IMR-90 (cell line): ENCODE data around the gene NCAM1. TPM values are rescaled to one million over a fixed set of nuclear protein-coding genes. Genes with fewer than 3 reads are reported as not detected.

Experiments used
- ATAC-seq: fragments of 200-7000 bp; cut with Tn5 transposase; 2 replicates; pipeline ENCODE4 v1.9.1; 2020; ENCODE audit warnings: low read depth, mild to moderate bottlenecking, moderate library complexity
- BruUV-seq: library from RNA; stranded (reverse); fragments of 400-500 nt; replicated peaks from 2 replicates; lab custom pipeline; 2021; lab: Mats Ljungman, UMichigan
- CTCF ChIA-PET: fragments of 300-600 bp; formaldehyde crosslinking; extraction: SDS; loops from one replicate; lab custom pipeline; 2021; ENCODE audit warnings: antibody characterized with exemption; lab: Yijun Ruan, JAX
- POLR2A ChIA-PET: fragments of 300-600 bp; sonication (Branson Sonifier 250); formaldehyde crosslinking; loops from one replicate; lab custom pipeline; 2022; ENCODE audit warnings: antibody characterized with exemption; ENCODE audit not compliant: unreplicated experiment; lab: Charles Lee
- DNase-seq: peaks from one replicate; pipeline ENCODE4 v3.0.0; 2013
- H2AFZ ChIP-seq: replicated peaks from 2 replicates; pipeline ENCODE3; 2013; ENCODE audit warnings: low read length, mild to moderate bottlenecking; ENCODE audit not compliant: poor library complexity
- H2AK5ac ChIP-seq: 2 replicates; pipeline ENCODE4 v1.6.1; 2013; ENCODE audit warnings: low read depth, low read length, inconsistent platforms
- H2AK9ac ChIP-seq: replicated peaks from 2 replicates; pipeline ENCODE3; 2013; ENCODE audit warnings: mild to moderate bottlenecking, low read depth, low read length, moderate library complexity; ENCODE audit not compliant: poor library complexity
- H2BK120ac ChIP-seq: 2 replicates; pipeline ENCODE4 v1.6.1; 2013; ENCODE audit warnings: low read depth, low read length, inconsistent platforms
- H2BK15ac ChIP-seq: 3 replicates; pipeline ENCODE4 v1.6.1; 2013; ENCODE audit warnings: low read depth, low read length, inconsistent platforms
- H2BK20ac ChIP-seq: 2 replicates; pipeline ENCODE4 v1.6.1; 2013; ENCODE audit warnings: low read depth, mild to moderate bottlenecking, inconsistent platforms, low read length, moderate library complexity
- H2BK5ac ChIP-seq: 2 replicates; pipeline ENCODE4 v1.6.1; 2013; ENCODE audit warnings: mild to moderate bottlenecking, low read depth, low read length, inconsistent platforms; ENCODE audit not compliant: poor library complexity, severe bottlenecking
- H3K14ac ChIP-seq: replicated peaks from 2 replicates; pipeline ENCODE4 v1.6.1; 2013; ENCODE audit warnings: low read depth, low read length, inconsistent platforms
- H3K18ac ChIP-seq: 2 replicates; pipeline ENCODE4 v1.6.1; 2013; ENCODE audit warnings: low read depth, low read length, control low read depth
- H3K23ac ChIP-seq: 2 replicates; pipeline ENCODE4 v1.6.1; 2013; ENCODE audit warnings: low read depth, low read length, inconsistent platforms
- H3K27ac ChIP-seq: 2 replicates; pipeline ENCODE4 v1.5.1; 2013; ENCODE audit warnings: mild to moderate bottlenecking, control low read depth, low read length; ENCODE audit not compliant: insufficient read depth
- H3K27me3 ChIP-seq: 2 replicates; pipeline ENCODE4 v1.6.1; 2013; ENCODE audit warnings: low read length; ENCODE audit not compliant: control insufficient read depth, insufficient read depth
- H3K36me3 ChIP-seq: 2 replicates; pipeline ENCODE4 v1.6.1; 2013; ENCODE audit warnings: low read length, mixed read lengths; ENCODE audit not compliant: control insufficient read depth, insufficient read depth
- H3K4ac ChIP-seq: 2 replicates; pipeline ENCODE4 v1.6.1; 2013; ENCODE audit warnings: low read depth, low read length, inconsistent platforms
- H3K4me1 ChIP-seq: 2 replicates; pipeline ENCODE4 v1.6.1; 2013; ENCODE audit warnings: low read length, mixed read lengths; ENCODE audit not compliant: control insufficient read depth, insufficient read depth
- H3K4me2 ChIP-seq: 2 replicates; pipeline ENCODE4 v1.6.1; 2013; ENCODE audit warnings: low read depth, mild to moderate bottlenecking, control low read depth, low read length, moderate library complexity
- H3K4me3 ChIP-seq: 2 replicates; pipeline ENCODE4 v1.5.1; 2013; ENCODE audit warnings: low read depth, mild to moderate bottlenecking, control low read depth, low read length, moderate library complexity; ENCODE audit not compliant: insufficient read depth
- H3K56ac ChIP-seq: 2 replicates; pipeline ENCODE4 v1.6.1; 2013; ENCODE audit warnings: low read length, inconsistent platforms; ENCODE audit not compliant: insufficient read depth; ENCODE audit errors: extremely low read depth
- H3K79me1 ChIP-seq, 2 experiments: 2 replicates each; pipeline ENCODE4 v1.6.1; 2013; ENCODE audit warnings: low read length in 2 of 2, inconsistent platforms in 1 of 2, low read depth in 1 of 2
- H3K9ac ChIP-seq: 2 replicates; pipeline ENCODE4 v1.6.1; 2013; ENCODE audit warnings: low read depth, low read length, control low read depth
- H3K9me1 ChIP-seq: 2 replicates; pipeline ENCODE4 v1.6.1; 2013; ENCODE audit warnings: low read length, inconsistent platforms; ENCODE audit not compliant: insufficient read depth
- H3K9me3 ChIP-seq: 2 replicates; pipeline ENCODE4 v1.6.1; 2013; ENCODE audit warnings: low read length; ENCODE audit not compliant: control insufficient read depth, insufficient read depth
- H4K20me1 ChIP-seq: 2 replicates; pipeline ENCODE4 v1.6.1; 2013; ENCODE audit warnings: low read length, inconsistent platforms; ENCODE audit not compliant: insufficient read depth
- H4K5ac ChIP-seq: 2 replicates; pipeline ENCODE4 v1.6.1; 2013; ENCODE audit warnings: mild to moderate bottlenecking, low read depth, low read length, control low read depth
- H4K8ac ChIP-seq, 2 experiments: 2 replicates each; pipeline ENCODE4 v1.6.1; 2013; ENCODE audit warnings: low read depth in 2 of 2, low read length in 2 of 2, control low read depth in 1 of 2, inconsistent platforms in 1 of 2
- H4K91ac ChIP-seq: 2 replicates; pipeline ENCODE4 v1.6.1; 2013; ENCODE audit warnings: low read depth, low read length, inconsistent platforms; ENCODE audit not compliant: insufficient read depth
- CEBPB ChIP-seq: IDR thresholded peaks from 2 replicates; pipeline ENCODE4 v1.6.1; 2012; ENCODE audit warnings: low read depth, low read length, improper control_type of control experiment
- ELK1 ChIP-seq: fragments of 150-350 bp; IDR thresholded peaks from 2 replicates; pipeline ENCODE4 v1.6.1; 2016; ENCODE audit warnings: low read depth, mild to moderate bottlenecking, low read length, moderate library complexity, borderline replicate concordance
- FOS ChIP-seq: fragments of 150-350 bp; IDR thresholded peaks from 2 replicates; pipeline ENCODE4 v1.6.1; 2016; ENCODE audit warnings: low read depth, low read length
- MAFK ChIP-seq: IDR thresholded peaks from 2 replicates; pipeline ENCODE4 v1.6.1; 2012; ENCODE audit warnings: low read depth, low read length, improper control_type of control experiment
- MAZ ChIP-seq: IDR thresholded peaks from 2 replicates; pipeline ENCODE4 v1.6.1; 2012; ENCODE audit warnings: low read depth, mild to moderate bottlenecking, low read length, improper control_type of control experiment, moderate library complexity, borderline replicate concordance
- NFE2L2 ChIP-seq: fragments of 150-350 bp; IDR thresholded peaks from 2 replicates; pipeline ENCODE4 v1.6.1; 2016; ENCODE audit warnings: low read depth, mild to moderate bottlenecking, low read length
- RFX5 ChIP-seq: IDR thresholded peaks from 2 replicates; pipeline ENCODE4 v1.8.0; 2012; ENCODE audit warnings: low read depth, mild to moderate bottlenecking, low read length, moderate library complexity
- WGBS, 2 experiments: methylation state at CpG; one replicate each; pipeline versions ENCODE4 v1.1.5 to v1.1.7; 2013; ENCODE audit warnings: missing lambda C conversion rate in 2 of 2; ENCODE audit not compliant: insufficient read length in 1 of 2; ENCODE audit errors: extremely low coverage in 2 of 2; 5-methylcytosine and 5-hydroxymethylcytosine counted together
- dilution Hi-C: fragments of 300-500 bp; cut with HindIII; formaldehyde crosslinking; loops from one replicate; pipeline ENCODE4 v1.14.3; 2018; ENCODE audit warnings: low sequenced_read_pairs; ENCODE audit not compliant: unreplicated experiment
- in situ Hi-C: fragments of 300-500 bp; cut with MboI; formaldehyde crosslinking; loops from 3 replicates; pipeline ENCODE4 v1.14.3; 2019; ENCODE audit warnings: low sequenced_read_pairs, inconsistent platforms, mixed read lengths
- intact Hi-C: fragments of 100-400 bp; cut with micrococcal nuclease; formaldehyde crosslinking; loops from 2 replicates; pipeline ENCODE4 v1.10.0; 2022
- polyA plus RNA-seq, 3 experiments: library from polyadenylated mRNA; depleted of rRNA; stranded (reverse); fragments of >200 nt; gene quantifications; 2 replicates each; pipeline ENCODE4 v1.2.3, GENCODE V29; 2012; ENCODE audit warnings: low replicate concordance in 1 of 3
- total RNA-seq: library from RNA; depleted of rRNA; stranded (reverse); fragments of >200 nt; gene quantifications from 2 replicates; pipeline ENCODE4 v1.2.3, GENCODE V29; 2012

The NCAM1 gene
- total and polyA plus RNA-seq, 2 of the 4 experiments (the other 2 are of a cell fraction), result 0.09 to 0.18 TPM

GRCh38 chr11:113172382-113172951 is 211.2 kb downstream of the NCAM1 start:
- Histone ChIP-seq H4K5ac (no peak overlapping the region), H3K36me3 (no peaks in the 10 kb centered on the region), H3K9ac (no peak overlapping the region), H2BK120ac (no peak overlapping the region), H3K14ac (no peak overlapping the region), H3K9me3 (no peaks in the 10 kb centered on the region), H3K23ac (no peak overlapping the region), H4K91ac (no peak overlapping the region), H2BK20ac (no peak overlapping the region), H3K4me3 (no peak overlapping the region), H2AFZ (no peak overlapping the region), H3K56ac (no peak overlapping the region), H4K20me1 (no peaks in the 10 kb centered on the region), H3K4me1 (no peaks in the 10 kb centered on the region), H3K27ac (no peak overlapping the region), H3K18ac (no peak overlapping the region), H3K4ac (no peak overlapping the region), H2BK5ac (no peak overlapping the region), H3K27me3 (no peaks in the 10 kb centered on the region), H3K4me2 (no peak overlapping the region), H3K9me1 (no peaks in the 10 kb centered on the region), H2BK15ac (no peak overlapping the region), H4K8ac (no peak overlapping the region), H2AK9ac (no peak overlapping the region), H3K79me1 (no peaks in the 10 kb centered on the region), H2AK5ac (no peak overlapping the region)
- CTCF ChIA-PET, result no interaction called here
- dilution Hi-C loops (no loop called here), intact Hi-C loops (no loop called here), in situ Hi-C loops (no loop called here)
- DNase-seq (no peak), ATAC-seq (no peak)
- 72 to 100% methylated on average over 1 to 2 of the region's 6 CpGs for WGBS, 2 experiments
- POLR2A ChIA-PET, result no interaction called here
- no peak for TF ChIP-seq MAZ
- no peak for TF ChIP-seq FOS
- no peak for TF ChIP-seq ELK1
- TF ChIP-seq MAFK, result no peak
- TF ChIP-seq CEBPB, result no peak
- no peak for TF ChIP-seq RFX5
- no peak for TF ChIP-seq NFE2L2
- BruUV-seq, result no TSS peak
